ENCODE data around the gene MRPL4. TPM values are rescaled to one million over a fixed set of nuclear protein-coding genes. Genes with fewer than 3 reads are reported as not detected.
A peak's percentile ranks its signal among the peaks of the same experiment; 100 is the strongest.

Gene MRPL4
- total and polyA plus RNA-seq, 2 of the 13 experiments (the other 11 are each of a cell fraction or from before 2014, with no cell fraction given), result 40.6 to 42.5 TPM

GRCh38 chr19:10269333-10270179, 17.5 kb downstream of the MRPL4 start (continued):
- TF ChIP-seq NRL (CRISPR knock-in tag; IDR thresholded peaks at IDR 0.05; ENCODE audit: borderline replicate concordance), result no peak
- no peak for TF ChIP-seq ZNF260 (CRISPR knock-in tag; IDR thresholded peaks at IDR 0.05; ENCODE audit: borderline replicate concordance, low read depth)
- TF ChIP-seq SIX1 (CRISPR knock-in tag; IDR thresholded peaks at IDR 0.05; ENCODE audit: borderline replicate concordance), result no peak
- no peak for TF ChIP-seq PRMT3 (CRISPR knock-in tag; IDR thresholded peaks at IDR 0.05; ENCODE audit: borderline replicate concordance, low read depth)
- 0 out of 2 replicates have a peak, but pooled peaks have one; percentile 12 for TF ChIP-seq KDM1A (CRISPR knock-in tag; IDR thresholded peaks at IDR 0.05)
- TF ChIP-seq ZNF407 (CRISPR knock-in tag; IDR thresholded peaks at IDR 0.05; ENCODE audit: not compliant biosample characterization), result no peak
- TF ChIP-seq NAIF1 (CRISPR knock-in tag; IDR thresholded peaks at IDR 0.05; ENCODE audit: borderline replicate concordance), result no peak
- TF ChIP-seq MEIS2 (CRISPR knock-in tag; IDR thresholded peaks at IDR 0.05), result no peak
- no peak; the same call in 1 of the 2 replicates for TF ChIP-seq HNF4A (CRISPR knock-in tag; IDR thresholded peaks at IDR 0.05)
- TF ChIP-seq HOXA9 (CRISPR knock-in tag; IDR thresholded peaks at IDR 0.05; ENCODE audit: borderline replicate concordance), result no peak
- TF ChIP-seq NR0B2 (CRISPR knock-in tag; IDR thresholded peaks at IDR 0.05), result no peak
- no peak for TF ChIP-seq EED (CRISPR knock-in tag; IDR thresholded peaks at IDR 0.05)
- TF ChIP-seq, protein P1, sequence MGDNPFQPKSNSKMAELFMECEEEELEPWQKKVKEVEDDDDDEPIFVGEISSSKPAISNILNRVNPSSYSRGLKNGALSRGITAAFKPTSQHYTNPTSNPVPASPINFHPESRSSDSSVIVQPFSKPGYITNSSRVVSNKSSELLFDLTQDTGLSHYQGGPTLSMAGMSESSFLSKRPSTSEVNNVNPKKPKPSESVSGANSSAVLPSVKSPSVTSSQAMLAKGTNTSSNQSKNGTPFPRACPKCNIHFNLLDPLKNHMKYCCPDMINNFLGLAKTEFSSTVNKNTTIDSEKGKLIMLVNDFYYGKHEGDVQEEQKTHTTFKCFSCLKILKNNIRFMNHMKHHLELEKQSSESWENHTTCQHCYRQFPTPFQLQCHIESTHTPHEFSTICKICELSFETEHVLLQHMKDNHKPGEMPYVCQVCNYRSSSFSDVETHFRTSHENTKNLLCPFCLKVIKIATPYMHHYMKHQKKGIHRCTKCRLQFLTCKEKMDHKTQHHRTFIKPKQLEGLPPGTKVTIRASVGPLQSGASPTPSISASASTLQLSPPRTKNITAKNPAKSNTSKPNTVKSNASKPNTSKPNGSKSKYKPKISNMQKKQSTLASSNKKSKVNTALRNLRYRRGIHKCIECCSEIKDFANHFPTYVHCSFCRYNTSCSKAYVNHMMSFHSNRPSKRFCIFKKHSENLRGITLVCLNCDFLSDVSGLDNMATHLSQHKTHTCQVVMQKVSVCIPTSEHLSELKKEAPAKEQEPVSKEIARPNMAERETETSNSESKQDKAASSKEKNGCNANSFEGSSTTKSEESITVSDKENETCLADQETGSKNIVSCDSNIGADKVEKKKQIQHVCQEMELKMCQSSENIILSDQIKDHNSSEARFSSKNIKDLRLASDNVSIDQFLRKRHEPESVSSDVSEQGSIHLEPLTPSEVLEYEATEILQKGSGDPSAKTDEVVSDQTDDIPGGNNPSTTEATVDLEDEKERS (CRISPR knock-in tag; IDR thresholded peaks at IDR 0.05), result no peak
- TF ChIP-seq ZNF225 (CRISPR knock-in tag; IDR thresholded peaks at IDR 0.05), result no peak

All from HepG2 (cell line).